ENCODE results near the gene SLC35A1. TPM values are rescaled to one million over a fixed set of nuclear protein-coding genes. Genes with fewer than 3 reads are reported as not detected.

The SLC35A1 gene
- total RNA-seq, 1 experiment from 2014 or later: 19.4 TPM

- intact Hi-C loops (cut with micrococcal nuclease; ENCODE audit: unreplicated experiment): no loop called here
- no peak for DNase-seq
- no peaks in the 10 kb centered on the region for H3K27me3 Mint-ChIP-seq (ENCODE audit: unreplicated experiment)
- peaks cover 2% of the 10 kb centered on the region for H3K36me3 Mint-ChIP-seq (ENCODE audit: insufficient read depth, unreplicated experiment)
- no peak overlapping the region for H3K27ac Mint-ChIP-seq (ENCODE audit: unreplicated experiment)
- no peaks in the 10 kb centered on the region for H3K4me1 Mint-ChIP-seq (ENCODE audit: low read depth, unreplicated experiment)
- TF ChIP-seq, protein P1, sequence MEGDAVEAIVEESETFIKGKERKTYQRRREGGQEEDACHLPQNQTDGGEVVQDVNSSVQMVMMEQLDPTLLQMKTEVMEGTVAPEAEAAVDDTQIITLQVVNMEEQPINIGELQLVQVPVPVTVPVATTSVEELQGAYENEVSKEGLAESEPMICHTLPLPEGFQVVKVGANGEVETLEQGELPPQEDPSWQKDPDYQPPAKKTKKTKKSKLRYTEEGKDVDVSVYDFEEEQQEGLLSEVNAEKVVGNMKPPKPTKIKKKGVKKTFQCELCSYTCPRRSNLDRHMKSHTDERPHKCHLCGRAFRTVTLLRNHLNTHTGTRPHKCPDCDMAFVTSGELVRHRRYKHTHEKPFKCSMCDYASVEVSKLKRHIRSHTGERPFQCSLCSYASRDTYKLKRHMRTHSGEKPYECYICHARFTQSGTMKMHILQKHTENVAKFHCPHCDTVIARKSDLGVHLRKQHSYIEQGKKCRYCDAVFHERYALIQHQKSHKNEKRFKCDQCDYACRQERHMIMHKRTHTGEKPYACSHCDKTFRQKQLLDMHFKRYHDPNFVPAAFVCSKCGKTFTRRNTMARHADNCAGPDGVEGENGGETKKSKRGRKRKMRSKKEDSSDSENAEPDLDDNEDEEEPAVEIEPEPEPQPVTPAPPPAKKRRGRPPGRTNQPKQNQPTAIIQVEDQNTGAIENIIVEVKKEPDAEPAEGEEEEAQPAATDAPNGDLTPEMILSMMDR (IDR thresholded peaks at IDR 0.05; ENCODE audit: unreplicated experiment): no peak
- no TSS peak for BruUV-seq (replicated peaks)
- CTCF ChIA-PET: no interaction called here
- no peaks in the 10 kb centered on the region for H3K9me3 Mint-ChIP-seq (ENCODE audit: low read depth, unreplicated experiment)
- no peak overlapping the region for H3K4me3 Mint-ChIP-seq (ENCODE audit: low read depth, unreplicated experiment)
Measured at GRCh38 chr6:87498048-87498447, 25.3 kb downstream of the SLC35A1 start.

DNA sequence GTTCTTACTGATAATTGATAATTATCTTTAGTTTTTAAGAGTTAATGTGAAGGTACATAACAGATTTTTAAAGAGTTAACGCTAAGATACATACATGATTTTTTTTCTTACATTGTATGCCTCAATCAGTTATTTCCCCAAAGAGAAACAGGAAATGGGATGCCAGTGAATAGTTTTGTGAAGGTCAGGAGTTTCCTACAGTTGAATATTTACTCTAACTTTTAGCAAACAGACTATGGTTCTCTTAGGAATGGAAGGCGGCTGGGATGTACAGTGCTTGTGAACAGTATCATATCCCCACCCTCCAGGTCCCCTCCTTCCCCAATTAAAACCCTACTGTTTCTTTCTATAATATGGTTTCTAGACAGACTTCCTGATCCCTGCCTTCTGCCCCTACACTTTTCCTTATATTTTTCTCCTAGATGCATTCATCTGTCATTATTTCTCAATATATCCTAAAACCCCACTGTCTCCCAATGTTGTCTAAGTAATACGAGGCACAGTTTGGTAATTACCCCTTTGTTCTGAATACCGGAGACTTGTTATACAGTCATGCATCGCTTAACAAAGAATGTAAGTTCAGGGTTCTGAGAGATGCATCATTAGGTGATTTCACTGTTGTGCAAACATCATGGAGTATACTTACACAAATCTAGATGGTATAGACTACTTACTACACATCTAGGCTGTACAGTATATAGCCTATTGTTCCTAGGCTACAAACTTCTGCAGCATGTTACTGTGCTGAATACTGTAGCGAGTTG, 29.2 kb downstream of the SLC35A1 start:
- H3K27me3 Mint-ChIP-seq (ENCODE audit: unreplicated experiment): no peaks in the 10 kb centered on the region
- peaks cover 12% of the 10 kb centered on the region for H3K36me3 Mint-ChIP-seq (ENCODE audit: insufficient read depth, unreplicated experiment)
- no peaks in the 10 kb centered on the region for H3K9me3 Mint-ChIP-seq (ENCODE audit: low read depth, unreplicated experiment)
- DNase-seq: no peak
- H3K4me3 Mint-ChIP-seq (ENCODE audit: low read depth, unreplicated experiment): no peak overlapping the region
- intact Hi-C loops (cut with micrococcal nuclease; ENCODE audit: unreplicated experiment): no loop called here
- H3K4me1 Mint-ChIP-seq (ENCODE audit: low read depth, unreplicated experiment): no peaks in the 10 kb centered on the region
- CTCF ChIA-PET: no interaction called here
- no TSS peak for BruUV-seq (replicated peaks)
- TF ChIP-seq, protein P1 (IDR thresholded peaks at IDR 0.05; ENCODE audit: unreplicated experiment): no peak
- H3K27ac Mint-ChIP-seq (ENCODE audit: unreplicated experiment): no peak overlapping the region

DNA sequence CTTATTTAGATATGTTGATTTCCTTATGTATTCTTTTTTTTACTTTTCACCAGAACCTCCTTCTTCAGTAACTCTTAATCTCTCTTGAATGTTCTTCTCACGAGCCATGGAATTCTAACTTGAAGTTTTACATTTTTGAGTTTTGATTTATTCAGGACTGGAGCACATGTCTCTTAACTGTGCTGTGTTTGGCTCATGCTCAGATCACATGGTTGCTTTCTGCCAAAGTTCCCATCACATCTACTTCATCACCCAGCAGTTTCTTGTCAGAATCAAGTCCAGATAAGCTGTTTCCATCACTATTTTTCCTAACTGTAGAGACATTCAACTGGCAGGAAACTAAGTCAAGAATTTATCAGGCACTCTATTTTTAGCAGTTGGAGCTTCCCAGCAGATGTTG, 31.7 kb downstream of the SLC35A1 start:
- no TSS peak for BruUV-seq (replicated peaks)
- Mint-ChIP-seq H3K27ac (ENCODE audit: unreplicated experiment) (no peak overlapping the region), H3K27me3 (ENCODE audit: unreplicated experiment) (no peaks in the 10 kb centered on the region), H3K4me3 (ENCODE audit: low read depth, unreplicated experiment) (no peak overlapping the region), H3K36me3 (ENCODE audit: insufficient read depth, unreplicated experiment) (peaks cover 12% of the 10 kb centered on the region), H3K4me1 (ENCODE audit: low read depth, unreplicated experiment) (no peaks in the 10 kb centered on the region), H3K9me3 (ENCODE audit: low read depth, unreplicated experiment) (no peaks in the 10 kb centered on the region)
- no peak for DNase-seq
- CTCF ChIA-PET: no interaction called here
- TF ChIP-seq, protein P1 (IDR thresholded peaks at IDR 0.05; ENCODE audit: unreplicated experiment): no peak
- intact Hi-C loops (cut with micrococcal nuclease; ENCODE audit: unreplicated experiment): no loop called here

DNA sequence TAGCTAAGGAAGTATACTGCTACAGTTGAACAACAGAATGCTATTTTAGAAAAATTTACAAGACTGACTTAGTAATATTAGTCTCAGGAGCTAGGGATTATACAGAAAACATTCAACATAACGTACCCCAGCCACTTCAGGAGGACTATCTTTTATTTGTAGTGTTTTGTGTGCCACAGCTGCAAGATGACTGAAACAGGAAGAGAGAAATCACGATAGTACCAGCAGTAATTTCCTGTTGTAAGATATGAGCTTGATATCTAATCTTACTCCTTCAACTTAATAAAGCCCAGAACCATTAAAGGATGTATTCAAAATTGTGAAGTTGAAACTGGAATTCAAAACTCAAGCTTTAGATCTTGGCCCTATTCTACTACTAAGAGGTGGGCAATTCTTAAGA, 42.1 kb downstream of the SLC35A1 start:
- H3K27me3 Mint-ChIP-seq (ENCODE audit: unreplicated experiment): no peaks in the 10 kb centered on the region
- intact Hi-C loops (cut with micrococcal nuclease; ENCODE audit: unreplicated experiment): no loop called here
- TF ChIP-seq, protein P1 (IDR thresholded peaks at IDR 0.05; ENCODE audit: unreplicated experiment): no peak

More for the DNA sequence above, 42.1 kb downstream of the SLC35A1 start:
- H3K9me3 Mint-ChIP-seq (ENCODE audit: low read depth, unreplicated experiment): no peaks in the 10 kb centered on the region
- H3K4me3 Mint-ChIP-seq (ENCODE audit: low read depth, unreplicated experiment): no peak overlapping the region
- no peaks in the 10 kb centered on the region for H3K4me1 Mint-ChIP-seq (ENCODE audit: low read depth, unreplicated experiment)
- CTCF ChIA-PET: interaction anchor here (0.5 kb wide), 1 partner anchor 185 kb away, joined by 4 read pairs; no protein-coding TSS in a partner anchor
- no TSS peak for BruUV-seq (replicated peaks)
- H3K36me3 Mint-ChIP-seq (ENCODE audit: insufficient read depth, unreplicated experiment): peaks cover 13% of the 10 kb centered on the region
- H3K27ac Mint-ChIP-seq (ENCODE audit: unreplicated experiment): no peak overlapping the region
- no peak for DNase-seq

Data from Calu3 (cell line).